T-cell (primary cell): Measurements from ENCODE around the gene BSCL2. TPM values are rescaled to one million over a fixed set of nuclear protein-coding genes. Genes with fewer than 3 reads are reported as not detected.
"Not testable (repeated sequence)": the region's sequence is repeated elsewhere in the genome, so short reads cannot be mapped to it uniquely, and the experiment has no call there.

ENCODE experiments used
- ATAC-seq, 4 experiments: fragments of 200-7000 bp in 3 of 4; fragments of 150-1000 bp in 1 of 4; cut with Tn5 transposase; replicated peaks in 1 of 4; 1 replicate in 3 of 4; 2 replicates in 1 of 4; pipeline ENCODE4 v1.10.0; 2021; ENCODE audit warnings: moderate library complexity in 3 of 4, mild to moderate bottlenecking in 2 of 4, moderate number of reproducible peaks in 1 of 4
- CTCF ChIA-PET, 2 donors: fragments of 300-600 bp; sonication (Branson Sonifier 250); formaldehyde crosslinking; loops; one replicate each; lab custom pipeline; 2022; ENCODE audit warnings: antibody characterized with exemption in 2 of 2; lab: Charles Lee
- POLR2A ChIA-PET, 2 donors: fragments of 300-600 bp; sonication (Branson Sonifier 250); formaldehyde crosslinking; loops; one replicate each; lab custom pipeline; 2022; ENCODE audit warnings: antibody characterized with exemption in 2 of 2; lab: Charles Lee
- DNase-seq, 35 experiments: peaks; one replicate each; pipeline versions ENCODE4 v3.0.0 to v3.0.0-alpha.2; 2013 to 2023
- H3K27ac ChIP-seq: one replicate; pipeline ENCODE4 v1.5.1; 2013; ENCODE audit warnings: low read length
- H3K27me3 ChIP-seq, 2 experiments: replicated peaks in 1 of 2; 1 replicate in 1 of 2; 2 replicates in 1 of 2; pipeline versions ENCODE4 v1.6.1 to v1.7.0; 2013; ENCODE audit warnings: low read length in 1 of 2, mixed read lengths in 1 of 2; ENCODE audit not compliant: control insufficient read depth in 2 of 2, insufficient read depth in 2 of 2; ENCODE audit errors: extremely low read depth in 1 of 2
- H3K36me3 ChIP-seq, 2 donors: 1 replicate in 1 of 2; 2 replicates in 1 of 2; pipeline versions ENCODE4 v1.6.1 to v1.7.0; 2013; ENCODE audit warnings: low read length in 1 of 2; ENCODE audit not compliant: control insufficient read depth in 2 of 2, insufficient read depth in 1 of 2; ENCODE audit errors: extremely low read depth in 1 of 2
- H3K4me1 ChIP-seq, 2 experiments: 1 replicate in 1 of 2; 2 replicates in 1 of 2; pipeline versions ENCODE4 v1.6.1 to v1.7.0; 2013; ENCODE audit warnings: low read length in 2 of 2, mixed read lengths in 1 of 2; ENCODE audit not compliant: insufficient read depth in 2 of 2, control insufficient read depth in 1 of 2; ENCODE audit errors: extremely low read depth in 1 of 2
- H3K4me3 ChIP-seq, 2 donors: 1 replicate in 1 of 2; 2 replicates in 1 of 2; pipeline versions ENCODE4 v1.5.1 to v1.7.0; 2013; ENCODE audit warnings: mild to moderate bottlenecking in 2 of 2, low read length in 1 of 2, moderate library complexity in 1 of 2; ENCODE audit not compliant: control insufficient read depth in 1 of 2; ENCODE audit errors: extremely low read depth in 1 of 2
- H3K9me3 ChIP-seq: 2 replicates; pipeline ENCODE4 v1.7.0; 2013
- H3K27ac Mint-ChIP-seq, 2 donors: one replicate each; pipeline ENCODE4 v1.8.0; 2020 to 2021; ENCODE audit warnings: mild to moderate bottlenecking in 2 of 2, mixed read lengths in 2 of 2
- H3K27me3 Mint-ChIP-seq, 2 donors: one replicate each; pipeline ENCODE4 v1.8.0; 2021 to 2022; ENCODE audit warnings: mixed read lengths in 2 of 2
- H3K36me3 Mint-ChIP-seq: one replicate; pipeline ENCODE4 v1.8.0; 2021; ENCODE audit warnings: mixed read lengths
- H3K4me1 Mint-ChIP-seq, 3 donors: one replicate each; pipeline ENCODE4 v1.8.0; 2020 to 2022; ENCODE audit warnings: mixed read lengths in 3 of 3, mild to moderate bottlenecking in 1 of 3
- H3K4me3 Mint-ChIP-seq, 3 donors: one replicate each; pipeline ENCODE4 v1.8.0; 2020 to 2022; ENCODE audit warnings: mild to moderate bottlenecking in 3 of 3, mixed read lengths in 3 of 3, moderate library complexity in 3 of 3
- H3K9me3 Mint-ChIP-seq, 3 donors: one replicate each; pipeline ENCODE4 v1.8.0; 2020 to 2022; ENCODE audit warnings: mixed read lengths in 3 of 3
- WGBS: methylation state at CpG from one replicate; pipeline ENCODE4 v1.1.5; 2013; ENCODE audit warnings: missing lambda C conversion rate; ENCODE audit not compliant: insufficient coverage; 5-methylcytosine and 5-hydroxymethylcytosine counted together
- total RNA-seq, 35 experiments: library from RNA in 6 of 35; stranded (reverse) in 6 of 35; fragments of 120-200 nt in 1 of 35; gene quantifications; one replicate each; pipeline versions ENCODE4 v1.2.1 to v1.2.4 and lab custom pipeline; 2013 to 2026

BSCL2 gene
- total RNA-seq, 5 donors from 2014 or later (not counting 1 experiment from before 2014, with no cell fraction given), result 21.9 to 43.7 (median 37.3) TPM

GRCh38 chr11:62705413-62705812, 1.8 kb downstream of the BSCL2 start:
- H3K27ac ChIP-seq, result peak overlapping the region; percentile 83
- Mint-ChIP-seq H3K36me3 (peaks cover 7% of the 10 kb centered on the region), H3K4me3 (peak overlapping the region; percentile 85 to 97 (median 87)), H3K9me3 (no peaks in the 10 kb centered on the region), H3K27me3 (no peaks in the 10 kb centered on the region), H3K4me1 (peaks cover 42 to 47% (median 45%) of the 10 kb centered on the region in 3 donors), H3K27ac (peak overlapping the region; percentile 82 to 84)
- CTCF ChIA-PET, result interaction anchor here (0.7 to 2.3 kb wide), 5 partner anchors 11 to 113 kb away, joined by 3 to 10 read pairs (median 5); partner anchors contain the start of genes C11orf98 (in 1 of the 2), CSKMT (in 1 of the 2), TUT1 (in 1 of the 2) and ZBTB3 (in 1 of the 2)
- H3K4me3 ChIP-seq, result peak overlapping the region; percentile 59 to 62
- ATAC-seq, result no peak
- WGBS, result 96% methylated on average over 4 of the region's 7 CpGs
- POLR2A ChIA-PET, result interaction anchor here in 1 of 2 donors (0.6 kb wide), 1 partner anchor 135 kb away, joined by 3 read pairs; no protein-coding TSS in a partner anchor
- no peak for DNase-seq
- H3K4me1 ChIP-seq, result peaks cover 19 to 47% of the 10 kb centered on the region in 2 experiments
- H3K36me3 ChIP-seq, result peaks cover 0 to 6% of the 10 kb centered on the region in 2 donors
- no peaks in the 10 kb centered on the region for H3K27me3 ChIP-seq
- H3K9me3 ChIP-seq, result no peaks in the 10 kb centered on the region

GRCh38 chr11:62703921-62704320, 3.3 kb downstream of the BSCL2 start:
- WGBS, result 100% methylated on average over 3 of the region's 4 CpGs

GRCh38 chr11:62702246-62702645, 5.0 kb downstream of the BSCL2 start:
- POLR2A ChIA-PET, result interaction anchor here in 1 of 2 donors (0.6 kb wide), 1 partner anchor 162 kb away, joined by 3 read pairs; no protein-coding TSS in a partner anchor
- Histone ChIP-seq H3K36me3 (peaks cover 0 to 6% of the 10 kb centered on the region in 2 donors), H3K27ac (no peak overlapping the region), H3K9me3 (no peaks in the 10 kb centered on the region), H3K4me1 (peaks cover 8 to 20% of the 10 kb centered on the region in 2 experiments), H3K27me3 (no peaks in the 10 kb centered on the region), H3K4me3 (no peak overlapping the region)
- no peak overlapping the region for H3K4me3 Mint-ChIP-seq
- no CpG with 5 or more reads among the region's 11 CpGs for WGBS
- no peak overlapping the region for H3K27ac Mint-ChIP-seq
- CTCF ChIA-PET, result interaction anchor here (0.6 to 0.7 kb wide), 3 partner anchors 22 to 84 kb away, joined by 3 to 4 read pairs (median 3); no protein-coding TSS in a partner anchor
- H3K9me3 Mint-ChIP-seq, result no peaks in the 10 kb centered on the region
- peaks cover 4% of the 10 kb centered on the region for H3K36me3 Mint-ChIP-seq
- H3K4me1 Mint-ChIP-seq, result peaks cover 16 to 19% (median 17%) of the 10 kb centered on the region in 3 donors
- no peaks in the 10 kb centered on the region for H3K27me3 Mint-ChIP-seq
- DNase-seq (no peak), ATAC-seq (no peak)

More at GRCh38 chr11:62703921-62704320, 3.3 kb downstream of the BSCL2 start:
- peaks cover 27 to 35% (median 34%) of the 10 kb centered on the region in 3 donors for H3K4me1 Mint-ChIP-seq
- H3K4me3 ChIP-seq, H3K27me3 ChIP-seq, H3K27me3 Mint-ChIP-seq, H3K27ac Mint-ChIP-seq, H3K36me3 ChIP-seq, H3K27ac ChIP-seq, H3K36me3 Mint-ChIP-seq, DNase-seq, H3K9me3 Mint-ChIP-seq, H3K9me3 ChIP-seq, H3K4me3 Mint-ChIP-seq, ATAC-seq: not testable (repeated sequence)
- ChIA-PET POLR2A (interaction anchor here in 1 of 2 donors (0.7 kb wide), 1 partner anchor 38 kb away, joined by 16 read pairs; no protein-coding TSS in a partner anchor), CTCF (interaction anchor here (0.7 kb wide), 2 partner anchors 28 to 294 kb away, joined by 6 to 7 read pairs; no protein-coding TSS in a partner anchor)
- H3K4me1 ChIP-seq, result peaks cover 16 to 37% of the 10 kb centered on the region in 2 experiments

GRCh38 chr11:62694455-62695167, 12.6 kb downstream of the BSCL2 start:
- Histone ChIP-seq H3K9me3 (no peaks in the 10 kb centered on the region), H3K4me3 (no peak overlapping the region), H3K27ac (no peak overlapping the region), H3K36me3 (peaks cover 18 to 26% of the 10 kb centered on the region in 2 donors), H3K4me1 (peaks cover 0 to 8% of the 10 kb centered on the region in 2 experiments), H3K27me3 (no peaks in the 10 kb centered on the region)
- CTCF ChIA-PET, result interaction anchor here (0.6 to 2.4 kb wide), 13 partner anchors 11 to 270 kb away, joined by 3 to 24 read pairs (median 4); partner anchors contain the start of genes B3GAT3 (in 1 of the 2), TUT1 (in 1 of the 2) and UQCC3 (in 1 of the 2)
- H3K36me3 Mint-ChIP-seq, result peaks cover 20% of the 10 kb centered on the region
- no peaks in the 10 kb centered on the region for H3K9me3 Mint-ChIP-seq
- peak overlapping the region; percentile 11 to 23 for H3K27ac Mint-ChIP-seq
- POLR2A ChIA-PET, result interaction anchor here (0.5 to 0.6 kb wide), 2 partner anchors 30 to 135 kb away, joined by 3 to 5 read pairs; no protein-coding TSS in a partner anchor
- no peaks in the 10 kb centered on the region for H3K27me3 Mint-ChIP-seq
- peak; percentile 45 to 90 (median 70) for DNase-seq
- H3K4me1 Mint-ChIP-seq, result peaks cover 5 to 7% (median 5%) of the 10 kb centered on the region in 3 donors
- WGBS, result 50% methylated on average over 9 of the region's 14 CpGs
- no peak overlapping the region for H3K4me3 Mint-ChIP-seq
- ATAC-seq, result peak; percentile 68 to 91 (median 88)

- H3K36me3 ChIP-seq, result peaks cover 18 to 27% of the 10 kb centered on the region in 2 donors
- H3K27me3 Mint-ChIP-seq, H3K9me3 ChIP-seq, H3K4me1 ChIP-seq, H3K27me3 ChIP-seq, DNase-seq, ATAC-seq, H3K27ac Mint-ChIP-seq, H3K4me1 Mint-ChIP-seq, H3K27ac ChIP-seq, H3K4me3 Mint-ChIP-seq, H3K9me3 Mint-ChIP-seq, H3K4me3 ChIP-seq: not testable (repeated sequence)
- H3K36me3 Mint-ChIP-seq, result peaks cover 24% of the 10 kb centered on the region
- ChIA-PET CTCF (interaction anchor here (0.6 to 2.4 kb wide), 7 partner anchors 13 to 269 kb away, joined by 3 to 24 read pairs (median 6); partner anchors contain the start of genes TUT1 (in 1 of the 2) and UQCC3 (in 1 of the 2)), POLR2A (interaction anchor here in 1 of 2 donors (0.6 to 0.8 kb wide), 2 partner anchors 23 to 146 kb away, joined by 3 to 5 read pairs; no protein-coding TSS in a partner anchor)
- WGBS, result 100% methylated on average over 1 of the region's 4 CpGs
Observed at GRCh38 chr11:62693624-62694023, 13.6 kb downstream of the BSCL2 start.
